Thyroid gland (tissue), 4 donors: Measurements from ENCODE around the gene TRAK1. TPM values are rescaled to one million over a fixed set of nuclear protein-coding genes. Genes with fewer than 3 reads are reported as not detected.

Experiments used
- DNase-seq, 2 donors: peaks; one replicate each; pipeline ENCODE4 v3.0.0-alpha.2; 2019
- H3K27ac ChIP-seq, 3 donors: fragments of 200-600 bp; sonication (generic); 1 replicate in 2 of 3; 2 replicates in 1 of 3; pipeline ENCODE4 v1.5.1; 2016 to 2019; ENCODE audit warnings: mild to moderate bottlenecking in 1 of 3, moderate library complexity in 1 of 3
- H3K27me3 ChIP-seq: fragments of 200-600 bp; sonication (generic); one replicate; pipeline ENCODE4 v1.5.1; 2019
- H3K36me3 ChIP-seq, 2 donors: fragments of 200-600 bp; sonication (generic); one replicate each; pipeline ENCODE4 v1.5.1; 2016 to 2019
- H3K4me1 ChIP-seq, 2 donors: fragments of 200-600 bp; sonication (generic); one replicate each; pipeline ENCODE4 v1.5.1; 2017 to 2019
- H3K4me3 ChIP-seq, 3 donors: fragments of 200-600 bp; sonication (generic); replicated peaks in 1 of 3; 1 replicate in 2 of 3; 2 replicates in 1 of 3; pipeline ENCODE4 v1.5.1; 2016; ENCODE audit warnings: mild to moderate bottlenecking in 1 of 3
- H3K9me3 ChIP-seq: fragments of 200-600 bp; sonication (generic); one replicate; pipeline ENCODE4 v1.5.1; 2017
- CTCF ChIP-seq, 6 experiments: fragments of 200-600 bp in 3 of 6; fragments of 450-650 bp in 3 of 6; sonication (generic) in 3 of 6; IDR thresholded peaks; one replicate each; pipeline ENCODE4 v1.5.1; 2016 to 2019; ENCODE audit warnings: antibody characterized with exemption in 6 of 6, mild to moderate bottlenecking in 2 of 6, inconsistent platforms in 1 of 6, moderate library complexity in 1 of 6
- POLR2A ChIP-seq, 2 donors: fragments of 450-650 bp; IDR thresholded peaks; one replicate each; pipeline ENCODE4 v1.6.1; 2017; ENCODE audit warnings: antibody characterized with exemption in 2 of 2, mild to moderate bottlenecking in 2 of 2, moderate library complexity in 1 of 2
- WGBS, 2 donors: methylation state at CpG; one replicate each; pipeline ENCODE4 v1.1.5; 2017; 5-methylcytosine and 5-hydroxymethylcytosine counted together
- intact Hi-C: fragments of 100-400 bp; cut with DNase I; formaldehyde crosslinking; loops from one replicate; pipeline ENCODE4 v1.15.1; 2023
- total RNA-seq, 4 donors: library from RNA; depleted of rRNA; stranded (reverse); fragments of >200 nt; gene quantifications; one replicate each; pipeline ENCODE4 v1.2.3, GENCODE V29; 2016

TRAK1 gene
- total RNA-seq, 4 donors from 2014 or later: 46.1 to 87.8 (median 76.4) TPM

GRCh38 chr3:42055291-42055690 lies 35.9 kb upstream of the TRAK1 start:
- H3K27ac ChIP-seq: no peak overlapping the region
- H3K9me3 ChIP-seq: no peaks in the 10 kb centered on the region
- intact Hi-C loops: no loop called here
- no peaks in the 10 kb centered on the region for H3K36me3 ChIP-seq
- no peak overlapping the region for H3K4me3 ChIP-seq
- no peak for DNase-seq
- H3K4me1 ChIP-seq: peaks cover 47 to 69% of the 10 kb centered on the region in 2 donors
- no peaks in the 10 kb centered on the region for H3K27me3 ChIP-seq
- 88 to 92% methylated on average over 3 of the region's 3 CpGs for WGBS, 2 donors
- TF ChIP-seq POLR2A (IDR thresholded peaks at IDR 0.05) (no peak), CTCF (IDR thresholded peaks at IDR 0.05) (no peak)

GRCh38 chr3:42056840-42057239 lies 34.3 kb upstream of the TRAK1 start:
- Histone ChIP-seq H3K4me3 (no peak overlapping the region), H3K27ac (peak overlapping the region; percentile 81 to 87 (median 85)), H3K9me3 (no peaks in the 10 kb centered on the region), H3K4me1 (peaks cover 48 to 75% of the 10 kb centered on the region in 2 donors), H3K27me3 (no peaks in the 10 kb centered on the region), H3K36me3 (no peaks in the 10 kb centered on the region)
- intact Hi-C loops: no loop called here
- TF ChIP-seq CTCF (IDR thresholded peaks at IDR 0.05) (no peak), POLR2A (IDR thresholded peaks at IDR 0.05) (no peak)
- DNase-seq: no peak
- 86 to 93% methylated on average over 2 of the region's 2 CpGs for WGBS, 2 donors

- WGBS, 2 donors: 48 to 51% methylated on average over 6 to 7 of the region's 7 CpGs
These were observed 33.5 kb upstream of the TRAK1 start for GRCh38 chr3:42057561-42058211.

GRCh38 chr3:42061025-42061712 lies 30.0 kb upstream of the TRAK1 start:
- DNase-seq: no peak
- 36 to 44% methylated on average over 7 of the region's 7 CpGs for WGBS, 2 donors
- intact Hi-C loops: no loop called here
- H3K36me3 ChIP-seq: no peaks in the 10 kb centered on the region
- no peak overlapping the region for H3K4me3 ChIP-seq
- peaks cover 53 to 74% of the 10 kb centered on the region in 2 donors for H3K4me1 ChIP-seq
- H3K9me3 ChIP-seq: no peaks in the 10 kb centered on the region
- no peaks in the 10 kb centered on the region for H3K27me3 ChIP-seq
- TF ChIP-seq CTCF (IDR thresholded peaks at IDR 0.05) (no peak), POLR2A (IDR thresholded peaks at IDR 0.05) (no peak)
- peak overlapping the region; percentile 82 to 94 (median 90) for H3K27ac ChIP-seq

More at GRCh38 chr3:42057561-42058211, 33.5 kb upstream of the TRAK1 start:
- intact Hi-C loops: no loop called here
- no peaks in the 10 kb centered on the region for H3K36me3 ChIP-seq
- H3K27ac ChIP-seq: peak overlapping the region; percentile 81 to 87 (median 85)
- H3K9me3 ChIP-seq: no peaks in the 10 kb centered on the region
- TF ChIP-seq CTCF (IDR thresholded peaks at IDR 0.05) (no peak), POLR2A (IDR thresholded peaks at IDR 0.05) (peak in 1 of 2 donors; percentile 55)
- H3K27me3 ChIP-seq: no peaks in the 10 kb centered on the region
- DNase-seq: peak; percentile 76 to 78
- H3K4me3 ChIP-seq: no peak overlapping the region
- peaks cover 47 to 75% of the 10 kb centered on the region in 2 donors for H3K4me1 ChIP-seq
